CD4-positive, alpha-beta T cell treated with Interferon gamma for 1 hour (primary cell): Measurements from ENCODE around the gene NXPE4.

Source experiments
- DNase-seq: peaks from one replicate; pipeline ENCODE4 v3.0.0-alpha.2; 2020

Gene NXPE4

DNA sequence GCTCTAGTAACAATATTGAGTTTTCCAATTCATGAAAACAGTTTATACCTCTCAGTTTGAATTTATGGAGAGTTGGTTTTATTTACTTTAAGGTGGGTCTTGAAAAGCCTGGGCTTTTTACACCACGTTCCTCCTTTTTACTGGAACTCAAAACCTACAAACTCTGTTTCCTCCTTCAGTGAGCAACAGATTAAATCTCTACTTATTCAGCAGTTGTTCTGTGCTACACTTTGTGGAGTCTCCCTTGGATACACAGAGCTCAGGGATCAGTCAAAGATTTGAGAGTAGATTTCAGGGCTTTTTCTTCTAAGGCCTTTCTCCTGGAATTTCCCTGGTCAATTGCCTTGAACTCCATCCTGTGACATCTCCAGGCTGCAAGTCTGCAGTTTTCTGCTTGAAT is 39.5 kb downstream of the NXPE4 start:
- no peak for DNase-seq

DNA sequence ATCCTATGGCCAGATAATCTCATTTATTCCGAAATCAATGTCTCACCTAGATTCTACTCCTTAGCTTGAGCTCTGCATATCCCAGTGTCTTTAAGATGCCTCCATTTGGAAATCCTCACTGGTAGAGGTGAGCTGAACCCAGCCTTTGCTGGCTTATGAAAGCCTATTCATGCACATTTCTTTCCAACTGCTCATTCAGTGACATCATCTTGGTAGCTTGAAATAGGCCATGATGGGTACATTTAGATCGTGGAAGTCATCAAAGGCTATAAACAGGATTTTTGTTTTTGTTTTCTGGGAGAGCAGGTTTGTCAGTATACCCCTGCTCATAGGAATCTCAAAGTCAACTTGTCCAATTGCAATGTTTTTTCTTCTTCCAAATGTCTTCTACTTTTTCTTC is 41.9 kb downstream of the NXPE4 start:
- DNase-seq = no peak

DNA sequence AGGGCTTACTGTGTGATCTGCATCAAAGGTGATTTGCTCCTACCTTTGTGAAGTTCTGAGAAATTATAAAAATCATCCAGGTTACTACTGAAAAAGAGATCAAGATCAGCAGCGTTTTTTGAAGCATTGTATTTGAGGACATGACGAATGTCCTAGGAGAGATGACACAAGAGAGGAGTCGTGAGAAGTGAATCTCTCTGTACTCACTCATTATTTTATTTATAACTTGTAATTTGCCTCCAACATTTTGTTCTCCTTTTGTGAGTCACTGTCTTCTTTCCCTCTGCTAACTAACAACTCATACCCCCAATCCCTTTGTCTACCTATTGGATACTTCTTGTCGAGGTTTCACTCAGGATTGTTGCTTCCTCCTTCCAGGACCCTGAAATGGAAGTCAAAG is 44.5 kb downstream of the NXPE4 start:
- DNase-seq = no peak

DNA sequence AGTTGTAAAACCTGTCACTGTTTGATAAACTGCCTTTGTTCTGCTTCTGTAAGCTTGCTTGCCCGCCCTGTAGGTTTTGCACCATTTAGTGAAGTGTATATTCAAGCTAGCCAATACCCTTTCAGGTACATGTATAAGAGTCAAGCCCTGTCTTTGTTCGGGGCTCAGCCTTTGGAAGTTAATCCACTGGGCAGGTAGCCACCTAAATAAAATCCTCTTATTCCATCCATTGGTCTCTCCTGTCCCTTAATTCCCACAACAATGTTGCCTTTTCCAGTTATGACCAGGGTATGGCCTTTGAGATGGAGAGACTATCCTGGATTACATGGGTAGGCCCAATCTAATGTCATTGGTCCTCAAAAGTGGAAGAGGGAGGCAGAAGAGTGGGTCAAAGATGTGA is 69.9 kb downstream of the NXPE4 start:
- no peak for DNase-seq

DNA sequence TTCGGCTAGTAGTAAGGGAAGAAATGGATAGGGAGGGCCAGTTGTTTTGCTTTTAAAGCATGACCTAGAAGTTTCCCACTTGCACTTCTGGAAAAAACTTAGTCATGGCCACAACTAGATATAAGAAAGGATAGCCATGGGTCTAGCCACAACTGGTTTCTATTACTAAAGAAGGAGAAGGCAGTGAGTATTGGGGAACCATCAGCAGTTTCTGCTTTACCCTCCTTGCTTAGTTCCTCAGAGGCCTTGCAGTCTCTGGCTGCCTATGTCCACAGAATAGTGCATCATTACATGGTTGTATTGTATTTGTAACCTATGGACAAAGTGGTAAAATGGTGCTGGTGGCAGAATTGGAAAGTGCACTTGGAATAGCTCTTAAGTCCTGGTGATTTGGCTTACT is 71.5 kb downstream of the NXPE4 start:
- DNase-seq = no peak

DNA sequence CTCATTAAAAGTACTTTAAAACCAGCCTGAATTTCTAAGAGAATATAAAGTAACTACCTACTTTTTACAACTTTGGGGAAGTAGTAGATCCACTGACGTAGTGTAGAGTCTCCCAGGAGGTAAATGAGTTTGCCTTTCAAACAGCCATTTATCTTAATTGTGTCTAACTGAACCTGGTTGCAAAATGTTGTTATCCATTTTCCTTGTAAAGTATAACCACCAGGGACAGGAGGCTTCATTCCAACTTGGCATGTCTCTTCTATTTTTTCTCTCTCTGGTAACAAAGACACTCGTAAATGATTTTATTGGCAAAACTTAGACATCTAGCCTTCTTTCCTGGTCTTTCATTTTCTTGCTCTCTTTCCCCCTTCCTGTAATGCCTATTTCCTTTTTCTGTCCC is 72.8 kb downstream of the NXPE4 start:
- DNase-seq = no peak
